ENCODE measurements around the gene MTCL3.

Gene MTCL3

DNA sequence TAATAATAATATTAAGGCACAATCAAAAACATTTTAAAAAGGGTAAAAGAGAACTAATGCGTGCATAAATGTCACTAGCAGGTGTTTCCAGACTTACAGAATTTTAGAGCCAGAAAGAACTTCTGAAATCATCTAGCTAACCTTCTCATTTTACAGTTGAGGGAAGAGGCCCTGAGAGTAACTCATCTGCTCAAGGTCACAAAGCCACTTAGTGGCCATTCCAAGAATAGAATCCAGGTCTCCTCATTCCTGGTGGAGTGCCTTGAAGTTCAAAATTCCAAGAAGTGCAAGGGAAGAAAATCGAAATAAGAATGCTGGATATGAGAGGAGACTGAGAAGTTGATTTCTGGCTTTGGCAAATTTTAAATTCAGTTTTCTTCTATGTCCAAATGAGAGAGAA is 56.8 kb downstream of the MTCL3 start:
- TF ChIP-seq, protein P1, sequence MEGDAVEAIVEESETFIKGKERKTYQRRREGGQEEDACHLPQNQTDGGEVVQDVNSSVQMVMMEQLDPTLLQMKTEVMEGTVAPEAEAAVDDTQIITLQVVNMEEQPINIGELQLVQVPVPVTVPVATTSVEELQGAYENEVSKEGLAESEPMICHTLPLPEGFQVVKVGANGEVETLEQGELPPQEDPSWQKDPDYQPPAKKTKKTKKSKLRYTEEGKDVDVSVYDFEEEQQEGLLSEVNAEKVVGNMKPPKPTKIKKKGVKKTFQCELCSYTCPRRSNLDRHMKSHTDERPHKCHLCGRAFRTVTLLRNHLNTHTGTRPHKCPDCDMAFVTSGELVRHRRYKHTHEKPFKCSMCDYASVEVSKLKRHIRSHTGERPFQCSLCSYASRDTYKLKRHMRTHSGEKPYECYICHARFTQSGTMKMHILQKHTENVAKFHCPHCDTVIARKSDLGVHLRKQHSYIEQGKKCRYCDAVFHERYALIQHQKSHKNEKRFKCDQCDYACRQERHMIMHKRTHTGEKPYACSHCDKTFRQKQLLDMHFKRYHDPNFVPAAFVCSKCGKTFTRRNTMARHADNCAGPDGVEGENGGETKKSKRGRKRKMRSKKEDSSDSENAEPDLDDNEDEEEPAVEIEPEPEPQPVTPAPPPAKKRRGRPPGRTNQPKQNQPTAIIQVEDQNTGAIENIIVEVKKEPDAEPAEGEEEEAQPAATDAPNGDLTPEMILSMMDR (IDR thresholded peaks at IDR 0.05), result no peak
- TF ChIP-seq POLR2A (IDR thresholded peaks at IDR 0.05), result no peak
- Histone ChIP-seq H3K27ac (peak overlapping the region in 1 of 12 donors; percentile 65), H3K4me1 (peaks cover 0 to 13% (median under 1%) of the 10 kb centered on the region in 12 donors), H3K9me3 (no peaks in the 10 kb centered on the region), H3K36me3 (no peaks in the 10 kb centered on the region), H3K27me3 (no peaks in the 10 kb centered on the region), H3K4me3 (no peak overlapping the region)
- 71 to 75% (median 72%) methylated on average over 2 of the region's 2 CpGs for WGBS, 4 donors
- no peak for DNase-seq
- intact Hi-C loops (cut with DNase I), result loop anchor here in 3 of 10 donors (10.0 kb wide), 4 partner anchors 72 to 182 kb away; no protein-coding TSS in a partner anchor
- no peak for ATAC-seq

DNA sequence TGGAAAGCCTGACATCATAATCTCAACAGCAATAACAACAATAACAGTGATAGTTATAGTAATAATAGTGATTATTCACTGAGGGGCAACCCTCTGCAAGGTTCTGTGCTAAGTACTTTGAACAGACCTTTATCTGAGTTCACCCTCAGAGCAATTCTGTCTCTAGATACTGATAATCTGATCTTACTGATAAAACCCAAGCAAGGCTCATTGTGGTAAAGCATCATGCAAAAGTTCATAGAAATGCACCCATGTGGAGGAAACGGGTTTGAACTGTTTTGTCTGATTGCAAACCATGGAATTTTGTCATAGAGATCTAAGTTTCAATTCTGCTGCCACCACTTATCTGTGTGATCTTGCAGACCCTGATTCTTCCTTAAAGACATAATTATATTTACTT is 58.7 kb downstream of the MTCL3 start:
- Histone ChIP-seq H3K27ac (no peak overlapping the region), H3K27me3 (no peaks in the 10 kb centered on the region), H3K4me3 (no peak overlapping the region), H3K36me3 (no peaks in the 10 kb centered on the region), H3K9me3 (no peaks in the 10 kb centered on the region), H3K4me1 (peaks cover 0 to 13% (median 1%) of the 10 kb centered on the region in 12 donors)
- WGBS, 4 donors, result 67 to 88% (median 87%) methylated on average over 1 of the region's 1 CpG
- intact Hi-C loops (cut with DNase I), result loop anchor here in 3 of 10 donors (10.0 kb wide), 4 partner anchors 74 to 184 kb away; no protein-coding TSS in a partner anchor
- TF ChIP-seq, protein P1 (IDR thresholded peaks at IDR 0.05), result no peak
- no peak for TF ChIP-seq POLR2A (IDR thresholded peaks at IDR 0.05)
- no peak for ATAC-seq
- DNase-seq, result no peak

DNA sequence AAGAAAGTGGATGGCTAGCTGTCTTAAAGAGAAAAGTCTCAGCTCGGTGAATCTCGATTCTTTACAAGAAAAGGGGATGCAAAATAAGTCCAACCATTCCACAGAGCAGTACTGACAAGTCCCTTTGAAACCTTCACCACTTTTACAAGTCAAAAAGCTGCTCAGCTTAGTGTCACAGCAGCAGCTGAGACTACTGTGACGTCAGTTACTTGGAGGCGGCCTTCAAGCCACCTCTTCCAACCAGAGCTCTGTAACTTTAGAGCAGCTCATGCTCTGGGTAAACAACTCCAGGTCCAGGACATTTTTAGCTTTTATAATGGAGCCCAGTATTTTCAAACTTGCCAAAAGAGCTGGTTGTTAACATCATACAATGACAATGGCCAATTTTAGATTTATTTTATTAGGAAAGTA is 59.9 kb downstream of the MTCL3 start, which contains the start of gene KIAA0408:
Gene KIAA0408 (minus strand): TSS at position 159 of the 411 bp plus-strand sequence. CDS start 5,408 bp downstream, outside the sequence.
- DNase-seq (peak; percentile 54 to 68 (median 61)), ATAC-seq (peak; percentile 87 to 93 (median 90))
- peaks cover 0 to 13% (median 0%) of the 10 kb centered on the region in 12 donors for H3K4me1 ChIP-seq
- intact Hi-C loops (cut with DNase I), result loop anchor here in 1 of 10 donors (5.0 kb wide), 1 partner anchor 117 kb away; the partner anchor contains the start of gene ECHDC1
- WGBS, 4 donors, result 16 to 22% (median 21%) methylated on average over 4 of the region's 4 CpGs
- no peaks in the 10 kb centered on the region for H3K36me3 ChIP-seq
- peak in 1 of 2 donors; percentile 31 for TF ChIP-seq POLR2A (IDR thresholded peaks at IDR 0.05)
- TF ChIP-seq, protein P1 (IDR thresholded peaks at IDR 0.05), result no peak
- H3K27ac ChIP-seq, result peak within 1 kb of the TSS; percentile 11 to 82 (median 66)
- no peaks in the 10 kb centered on the region for H3K27me3 ChIP-seq
- H3K9me3 ChIP-seq, result no peaks in the 10 kb centered on the region
- H3K4me3 ChIP-seq, result peak within 1 kb of the TSS in 8 of 12 donors; percentile 14 to 53 (median 30)

DNA sequence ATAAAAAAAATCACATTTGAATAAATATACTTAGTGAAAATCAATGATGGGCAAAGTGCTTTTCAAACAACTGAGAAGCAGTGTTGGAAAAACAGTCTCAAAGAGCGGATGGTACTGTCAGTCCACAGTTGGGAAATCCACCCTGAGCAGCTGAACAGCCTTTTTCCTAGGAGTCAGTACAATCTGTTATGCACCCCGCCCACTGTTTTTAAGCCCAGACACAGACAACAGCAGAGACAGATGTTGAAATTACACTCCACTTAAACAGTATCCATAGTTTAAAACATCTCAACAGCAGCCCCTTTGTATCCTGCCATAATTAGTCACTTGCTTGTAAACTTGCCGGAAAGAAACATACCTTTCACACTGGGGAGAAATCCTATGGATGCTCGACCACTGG is 60.3 kb downstream of the MTCL3 start:
- peak; percentile 82 to 91 (median 84) for ATAC-seq
- WGBS, 4 donors, result 43 to 58% (median 52%) methylated on average over 4 of the region's 4 CpGs
- TF ChIP-seq, protein P1 (IDR thresholded peaks at IDR 0.05), result no peak
- TF ChIP-seq POLR2A (IDR thresholded peaks at IDR 0.05), result no peak
- peak overlapping the region; percentile 11 to 82 (median 62) for H3K27ac ChIP-seq
- peak overlapping the region in 8 of 12 donors; percentile 14 to 53 (median 30) for H3K4me3 ChIP-seq
- H3K4me1 ChIP-seq, result peaks cover 0 to 13% (median 0%) of the 10 kb centered on the region in 12 donors
- intact Hi-C loops (cut with DNase I), result loop anchor here in 1 of 10 donors (5.0 kb wide), 1 partner anchor 117 kb away; the partner anchor contains the start of gene ECHDC1
- no peaks in the 10 kb centered on the region for H3K27me3 ChIP-seq
- H3K36me3 ChIP-seq, result no peaks in the 10 kb centered on the region
- H3K9me3 ChIP-seq, result no peaks in the 10 kb centered on the region
- peak in 2 of 5 donors; percentile 43 to 60 for DNase-seq

Data from heart left ventricle (tissue), 16 donors.